HepG2 (cell line): ENCODE results near the gene HSDL2. TPM values are rescaled to one million over a fixed set of nuclear protein-coding genes. Genes with fewer than 3 reads are reported as not detected.

ENCODE experiments used
- ATAC-seq: fragments of 200-7000 bp; cut with Tn5 transposase; 3 replicates; pipeline ENCODE4 v1.9.1; 2020; ENCODE audit warnings: mild to moderate bottlenecking, moderate library complexity
- BruUV-seq: library from RNA; stranded (reverse); fragments of 400-500 nt; replicated peaks from 2 replicates; lab custom pipeline; 2021; lab: Mats Ljungman, UMichigan
- CTCF ChIA-PET: fragments of 300-600 bp; formaldehyde crosslinking; extraction: SDS; loops from one replicate; lab custom pipeline; 2021; ENCODE audit warnings: low total read pairs, inconsistent platforms, low intra/inter-chr PET ratio; lab: Yijun Ruan, JAX
- POLR2A ChIA-PET: fragments of 350-600 bp; sonication (Branson Sonifier 250); formaldehyde crosslinking; loops from one replicate; lab custom pipeline; 2020; ENCODE audit warnings: antibody characterized with exemption, inconsistent platforms; lab: Yijun Ruan, JAX
- DNase-seq: peaks from one replicate; pipeline ENCODE4 v3.0.0-alpha.2; 2015; ENCODE audit warnings: low spot score
- FAIRE-seq: peaks from 3 replicates; lab custom pipeline; 2011; peaks lifted over from hg19 to GRCh38; lab: Jason Lieb, UNC
- H2AFZ ChIP-seq: one replicate; pipeline ENCODE4 v1.6.1; 2011; ENCODE audit warnings: low read length, inconsistent platforms
- H3K27ac ChIP-seq: fragments of 300-600 bp; 3 replicates; pipeline ENCODE4 v1.8.0; 2011; ENCODE audit warnings: mixed run types, mild to moderate bottlenecking, mixed read lengths, low read length, inconsistent platforms; ENCODE audit not compliant: insufficient read depth; ENCODE audit errors: extremely low read length
- H3K27me3 ChIP-seq, 2 experiments: fragments of 200-600 bp in 1 of 2; 2 replicates in 1 of 2; 3 replicates in 1 of 2; pipeline versions ENCODE4 v1.6.0 to v1.8.0; 2011; ENCODE audit warnings: low read length in 2 of 2, mild to moderate bottlenecking in 2 of 2, moderate library complexity in 2 of 2, inconsistent platforms in 1 of 2; ENCODE audit not compliant: insufficient read depth in 2 of 2, control insufficient read depth in 1 of 2
- H3K36me3 ChIP-seq, 2 experiments: fragments of 200-600 bp in 1 of 2; replicated peaks in 1 of 2; 2 replicates in 1 of 2; 3 replicates in 1 of 2; pipeline versions ENCODE4 v1.5.1 to v1.8.0; 2011; ENCODE audit warnings: low read length in 2 of 2, inconsistent platforms in 1 of 2; ENCODE audit not compliant: insufficient read depth in 2 of 2, control insufficient read depth in 1 of 2
- H3K4me1 ChIP-seq: 2 replicates; pipeline ENCODE4 v1.5.1; 2012; ENCODE audit warnings: low read length, inconsistent platforms; ENCODE audit not compliant: insufficient read depth
- H3K4me2 ChIP-seq: 2 replicates; pipeline ENCODE4 v1.6.0; 2011; ENCODE audit warnings: low read depth, low read length, inconsistent platforms
- H3K4me3 ChIP-seq, 3 experiments: fragments of 200-600 bp in 1 of 3; sonication (generic), shearing (Covaris generic) in 1 of 3; replicated peaks in 1 of 3; 2 replicates each; pipeline ENCODE4 v1.5.1; 2011 to 2016; ENCODE audit warnings: low read length in 3 of 3, inconsistent platforms in 2 of 3, low read depth in 2 of 3, mild to moderate bottlenecking in 2 of 3, control low read depth in 1 of 3, mixed read lengths in 1 of 3; ENCODE audit not compliant: insufficient read depth in 1 of 3
- H3K79me2 ChIP-seq: one replicate; pipeline ENCODE4 v1.6.1; 2011; ENCODE audit warnings: low read length, inconsistent platforms; ENCODE audit not compliant: insufficient read depth
- H3K9ac ChIP-seq: 2 replicates; pipeline ENCODE4 v1.6.0; 2011; ENCODE audit warnings: mild to moderate bottlenecking, low read depth, low read length, inconsistent platforms; ENCODE audit not compliant: insufficient read depth
- H3K9me3 ChIP-seq: 2 replicates; pipeline ENCODE4 v1.5.1; 2012; ENCODE audit warnings: mild to moderate bottlenecking, low read length
- H4K20me1 ChIP-seq: 2 replicates; pipeline ENCODE4 v1.6.0; 2011; ENCODE audit warnings: inconsistent platforms, mild to moderate bottlenecking, low read length, moderate library complexity; ENCODE audit not compliant: insufficient read depth
- PHF5A ChIP-seq: IDR thresholded peaks from one replicate; pipeline ENCODE4 v1.6.1; 2018; ENCODE audit warnings: low read depth, missing genetic modification reagents; ENCODE audit not compliant: unreplicated experiment
- RXRA ChIP-seq: sonication (generic); formaldehyde crosslinking; IDR thresholded peaks from 2 replicates; pipeline ENCODE4 v1.5.1; 2020; ENCODE audit warnings: missing genetic modification reagents
- ZNF432 ChIP-seq: sonication (generic); formaldehyde crosslinking; IDR thresholded peaks from 2 replicates; pipeline ENCODE4 v1.5.0; 2020; ENCODE audit warnings: missing genetic modification reagents, mild to moderate bottlenecking, borderline replicate concordance
- ZNF7 ChIP-seq: IDR thresholded peaks from 2 replicates; pipeline ENCODE4 v1.6.1; 2016; ENCODE audit warnings: missing biosample characterization, missing genetic modification reagents
- WGBS: methylation state at CpG from one replicate; pipeline ENCODE4 v1.1.6; 2017; ENCODE audit warnings: low lambda C conversion rate; 5-methylcytosine and 5-hydroxymethylcytosine counted together
- in situ Hi-C: cut with HindIII; loops from 2 replicates; pipeline ENCODE4 v1.10.0; 2017; ENCODE audit warnings: low pct_unique_long_range_greater_than_20kb; ENCODE audit not compliant: extremely low pct_ligation_motif_present
- intact Hi-C: fragments of 100-400 bp; cut with micrococcal nuclease; formaldehyde crosslinking; loops from one replicate; pipeline ENCODE4 v1.10.0; 2022; ENCODE audit not compliant: unreplicated experiment
- polyA plus RNA-seq, 8 experiments: library from polyadenylated mRNA; depleted of rRNA in 3 of 8; stranded (reverse) in 7 of 8; unstranded in 1 of 8; fragments of >200 nt; fragmentation: Illumina TruSeq in 4 of 8; extraction: Trizol in 4 of 8; gene quantifications; 2 replicates each; pipeline versions ENCODE4 v1.2.1 to v1.2.3, GENCODE V29; 2011 to 2016; ENCODE audit warnings: low read depth in 4 of 8, missing spikeins in 1 of 8, mixed read lengths in 1 of 8; ENCODE audit not compliant: insufficient read depth in 1 of 8
- total RNA-seq, 5 experiments: library from RNA; depleted of rRNA; stranded (reverse); fragments of >200 nt; fragmentation: Illumina TruSeq; extraction: Trizol; gene quantifications; 2 replicates each; pipeline ENCODE4 v1.2.3, GENCODE V29; 2016; ENCODE audit warnings: low read depth in 1 of 5
- TF ChIP-seq, protein P1 (sequence below): sonication (generic); formaldehyde crosslinking; conservative IDR thresholded peaks from 2 replicates; pipeline ENCODE4 v1.8.0; 2022; ENCODE audit warnings: mild to moderate bottlenecking, moderate library complexity, missing genetic modification reagents
- TF ChIP-seq, protein P2 (sequence below): sonication (generic); formaldehyde crosslinking; IDR thresholded peaks from one replicate; pipeline ENCODE4 v1.5.1; 2020; ENCODE audit warnings: mild to moderate bottlenecking, missing genetic modification reagents; ENCODE audit errors: not compliant biosample characterization

Gene HSDL2
- total and polyA plus RNA-seq, 2 of the 13 experiments (the other 11 are each of a cell fraction or from before 2014, with no cell fraction given): 55.3 to 80.2 TPM

DNA sequence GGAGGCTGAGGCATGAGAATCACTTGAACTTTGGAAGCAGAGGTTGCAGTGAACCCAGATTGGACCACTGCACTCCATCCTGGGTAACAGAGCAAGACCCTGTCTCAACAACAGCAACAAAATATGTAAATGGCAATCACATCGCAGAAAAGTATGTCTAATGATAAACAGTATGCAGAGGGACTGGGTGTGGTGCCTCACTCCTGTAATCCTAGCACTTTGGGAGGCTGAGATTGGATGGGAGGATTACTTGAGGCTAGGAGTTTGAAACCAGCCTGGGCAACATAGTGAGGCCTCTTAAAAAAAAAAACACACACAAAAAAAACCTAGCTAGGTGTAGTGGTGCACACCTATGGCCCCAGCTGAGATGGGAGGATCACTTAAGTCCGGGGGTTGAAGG is 40.3 kb downstream of the HSDL2 start:
- in situ Hi-C loops: no loop called here
- no peak for TF ChIP-seq ZNF7
- no peak for TF ChIP-seq ZNF432 (CRISPR knock-in tag)
- no peak for TF ChIP-seq RXRA (CRISPR knock-in tag)
- TF ChIP-seq, protein P1, sequence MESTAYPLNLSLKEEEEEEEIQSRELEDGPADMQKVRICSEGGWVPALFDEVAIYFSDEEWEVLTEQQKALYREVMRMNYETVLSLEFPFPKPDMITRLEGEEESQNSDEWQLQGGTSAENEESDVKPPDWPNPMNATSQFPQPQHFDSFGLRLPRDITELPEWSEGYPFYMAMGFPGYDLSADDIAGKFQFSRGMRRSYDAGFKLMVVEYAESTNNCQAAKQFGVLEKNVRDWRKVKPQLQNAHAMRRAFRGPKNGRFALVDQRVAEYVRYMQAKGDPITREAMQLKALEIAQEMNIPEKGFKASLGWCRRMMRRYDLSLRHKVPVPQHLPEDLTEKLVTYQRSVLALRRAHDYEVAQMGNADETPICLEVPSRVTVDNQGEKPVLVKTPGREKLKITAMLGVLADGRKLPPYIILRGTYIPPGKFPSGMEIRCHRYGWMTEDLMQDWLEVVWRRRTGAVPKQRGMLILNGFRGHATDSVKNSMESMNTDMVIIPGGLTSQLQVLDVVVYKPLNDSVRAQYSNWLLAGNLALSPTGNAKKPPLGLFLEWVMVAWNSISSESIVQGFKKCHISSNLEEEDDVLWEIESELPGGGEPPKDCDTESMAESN (CRISPR knock-in tag): no peak
- H2AFZ ChIP-seq: no peak overlapping the region
- no TSS peak for BruUV-seq
- no peaks in the 10 kb centered on the region for H3K27me3 ChIP-seq
- no peak for ATAC-seq
- no peaks in the 10 kb centered on the region for H4K20me1 ChIP-seq
- no peak overlapping the region for H3K4me3 ChIP-seq
- no peak for FAIRE-seq
- intact Hi-C loops: no loop called here
- WGBS: 97% methylated on average over 2 of the region's 2 CpGs
- ChIA-PET POLR2A (no interaction called here), CTCF (no interaction called here)
- H3K4me2 ChIP-seq: no peak overlapping the region
- H3K4me1 ChIP-seq: no peaks in the 10 kb centered on the region
- no peak overlapping the region for H3K9ac ChIP-seq
- no peaks in the 10 kb centered on the region for H3K9me3 ChIP-seq
- no peak overlapping the region for H3K27ac ChIP-seq
- DNase-seq: no peak
- H3K36me3 ChIP-seq: peaks cover 1 to 49% of the 10 kb centered on the region in 2 experiments
- H3K79me2 ChIP-seq: no peaks in the 10 kb centered on the region

DNA sequence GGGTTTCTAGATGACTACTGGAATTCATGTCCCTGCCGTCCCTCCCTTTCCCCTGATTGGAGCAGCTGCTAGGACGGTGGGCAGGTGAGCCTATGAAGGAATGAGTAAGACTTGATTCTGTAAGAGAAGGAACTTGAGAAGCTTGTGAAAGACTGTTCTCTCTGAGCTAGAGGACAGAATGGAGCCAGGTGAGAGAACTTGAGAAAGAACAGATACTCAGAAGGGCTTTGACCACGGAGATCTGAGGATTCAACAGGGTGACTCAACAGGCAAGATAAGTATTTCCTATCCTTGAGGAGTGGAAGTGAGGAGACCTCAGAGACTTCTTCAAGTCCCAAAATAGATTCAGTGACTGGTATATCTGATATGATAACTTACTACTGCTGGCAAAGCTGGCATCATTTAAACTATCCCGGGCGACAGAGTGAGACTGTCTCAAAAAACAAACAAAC is 41.9 kb downstream of the HSDL2 start:
- POLR2A ChIA-PET: no interaction called here
- ATAC-seq: no peak
- intact Hi-C loops: no loop called here
- Histone ChIP-seq H3K4me3 (no peak overlapping the region), H3K4me1 (no peaks in the 10 kb centered on the region), H3K9ac (no peak overlapping the region), H2AFZ (no peak overlapping the region), H3K36me3 (peaks cover 1 to 48% of the 10 kb centered on the region in 2 experiments; a peak in 4 of 5 replicates), H3K9me3 (no peaks in the 10 kb centered on the region), H4K20me1 (no peaks in the 10 kb centered on the region), H3K27me3 (no peaks in the 10 kb centered on the region), H3K27ac (no peak overlapping the region), H3K4me2 (no peak overlapping the region), H3K79me2 (no peaks in the 10 kb centered on the region)
- CTCF ChIA-PET: no interaction called here
- no peak for FAIRE-seq
- TSS peak; percentile 23 for BruUV-seq
- in situ Hi-C loops: no loop called here
- no peak for DNase-seq
- 98% methylated on average over 5 of the region's 5 CpGs for WGBS
- TF ChIP-seq, protein P2, sequence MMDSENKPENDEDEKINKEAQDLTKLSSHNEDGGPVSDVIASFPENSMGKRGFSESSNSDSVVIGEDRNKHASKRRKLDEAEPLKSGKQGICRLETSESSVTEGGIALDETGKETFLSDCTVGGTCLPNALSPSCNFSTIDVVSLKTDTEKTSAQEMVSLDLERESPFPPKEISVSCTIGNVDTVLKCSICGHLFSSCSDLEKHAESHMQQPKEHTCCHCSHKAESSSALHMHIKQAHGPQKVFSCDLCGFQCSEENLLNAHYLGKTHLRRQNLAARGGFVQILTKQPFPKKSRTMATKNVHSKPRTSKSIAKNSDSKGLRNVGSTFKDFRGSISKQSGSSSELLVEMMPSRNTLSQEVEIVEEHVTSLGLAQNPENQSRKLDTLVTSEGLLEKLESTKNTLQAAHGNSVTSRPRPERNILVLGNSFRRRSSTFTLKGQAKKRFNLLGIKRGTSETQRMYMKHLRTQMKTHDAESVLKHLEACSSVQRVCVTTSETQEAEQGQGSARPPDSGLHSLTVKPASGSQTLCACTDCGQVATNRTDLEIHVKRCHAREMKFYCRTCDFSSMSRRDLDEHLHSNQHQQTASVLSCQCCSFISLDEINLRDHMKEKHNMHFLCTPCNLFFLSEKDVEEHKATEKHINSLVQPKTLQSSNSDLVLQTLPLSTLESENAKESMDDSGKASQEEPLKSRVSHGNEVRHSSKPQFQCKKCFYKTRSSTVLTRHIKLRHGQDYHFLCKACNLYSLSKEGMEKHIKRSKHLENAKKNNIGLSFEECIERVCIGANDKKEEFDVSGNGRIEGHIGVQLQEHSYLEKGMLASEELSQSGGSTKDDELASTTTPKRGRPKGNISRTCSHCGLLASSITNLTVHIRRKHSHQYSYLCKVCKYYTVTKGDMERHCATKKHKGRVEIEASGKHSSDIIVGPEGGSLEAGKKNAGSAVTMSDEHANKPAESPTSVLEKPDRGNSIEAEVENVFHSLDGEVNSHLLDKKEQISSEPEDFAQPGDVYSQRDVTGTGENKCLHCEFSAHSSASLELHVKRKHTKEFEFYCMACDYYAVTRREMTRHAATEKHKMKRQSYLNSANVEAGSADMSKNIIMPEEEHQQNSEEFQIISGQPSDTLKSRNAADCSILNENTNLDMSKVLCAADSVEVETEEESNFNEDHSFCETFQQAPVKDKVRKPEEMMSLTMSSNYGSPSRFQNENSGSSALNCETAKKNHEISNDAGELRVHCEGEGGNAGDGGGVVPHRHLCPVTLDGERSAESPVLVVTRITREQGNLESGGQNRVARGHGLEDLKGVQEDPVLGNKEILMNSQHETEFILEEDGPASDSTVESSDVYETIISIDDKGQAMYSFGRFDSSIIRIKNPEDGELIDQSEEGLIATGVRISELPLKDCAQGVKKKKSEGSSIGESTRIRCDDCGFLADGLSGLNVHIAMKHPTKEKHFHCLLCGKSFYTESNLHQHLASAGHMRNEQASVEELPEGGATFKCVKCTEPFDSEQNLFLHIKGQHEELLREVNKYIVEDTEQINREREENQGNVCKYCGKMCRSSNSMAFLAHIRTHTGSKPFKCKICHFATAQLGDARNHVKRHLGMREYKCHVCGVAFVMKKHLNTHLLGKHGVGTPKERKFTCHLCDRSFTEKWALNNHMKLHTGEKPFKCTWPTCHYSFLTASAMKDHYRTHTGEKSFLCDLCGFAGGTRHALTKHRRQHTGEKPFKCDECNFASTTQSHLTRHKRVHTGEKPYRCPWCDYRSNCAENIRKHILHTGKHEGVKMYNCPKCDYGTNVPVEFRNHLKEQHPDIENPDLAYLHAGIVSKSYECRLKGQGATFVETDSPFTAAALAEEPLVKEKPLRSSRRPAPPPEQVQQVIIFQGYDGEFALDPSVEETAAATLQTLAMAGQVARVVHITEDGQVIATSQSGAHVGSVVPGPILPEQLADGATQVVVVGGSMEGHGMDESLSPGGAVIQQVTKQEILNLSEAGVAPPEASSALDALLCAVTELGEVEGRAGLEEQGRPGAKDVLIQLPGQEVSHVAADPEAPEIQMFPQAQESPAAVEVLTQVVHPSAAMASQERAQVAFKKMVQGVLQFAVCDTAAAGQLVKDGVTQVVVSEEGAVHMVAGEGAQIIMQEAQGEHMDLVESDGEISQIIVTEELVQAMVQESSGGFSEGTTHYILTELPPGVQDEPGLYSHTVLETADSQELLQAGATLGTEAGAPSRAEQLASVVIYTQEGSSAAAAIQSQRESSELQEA: no peak
- TF ChIP-seq PHF5A (CRISPR knock-in tag): no peak
